NCI-H2107 treated with DMSO at 0.1 percent for 48 hours (cell line): Measurements from ENCODE around the gene ARMC9.
"Not testable (repeated sequence)": the region's sequence is repeated elsewhere in the genome, so short reads cannot be mapped to it uniquely, and the experiment has no call there.

Experiments
- DNase-seq: peaks from one replicate; lab custom pipeline; 2025; ENCODE audit not compliant: unreplicated experiment; lab: John Stamatoyannopoulos, UW

The ARMC9 gene

DNA sequence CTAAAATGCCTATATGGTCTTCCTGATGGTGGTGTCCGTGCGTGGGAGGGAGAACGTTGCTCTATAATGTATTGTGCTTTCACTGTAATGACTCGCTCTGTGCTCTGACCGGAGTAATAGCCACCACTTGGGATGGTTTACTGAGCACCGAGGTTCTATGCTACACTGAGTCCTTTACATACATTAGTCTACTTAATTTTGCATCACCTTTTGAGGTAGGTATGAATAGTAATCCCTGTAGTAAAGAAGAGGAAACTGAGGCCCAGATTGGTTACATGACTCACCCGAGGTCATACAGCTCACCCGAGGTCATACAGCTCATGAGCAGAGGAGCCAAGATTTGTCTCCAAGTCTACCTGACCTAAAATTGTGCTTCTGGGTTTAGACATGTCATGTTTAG is 79.5 kb downstream of the ARMC9 start:
- DNase-seq, result no peak

DNA sequence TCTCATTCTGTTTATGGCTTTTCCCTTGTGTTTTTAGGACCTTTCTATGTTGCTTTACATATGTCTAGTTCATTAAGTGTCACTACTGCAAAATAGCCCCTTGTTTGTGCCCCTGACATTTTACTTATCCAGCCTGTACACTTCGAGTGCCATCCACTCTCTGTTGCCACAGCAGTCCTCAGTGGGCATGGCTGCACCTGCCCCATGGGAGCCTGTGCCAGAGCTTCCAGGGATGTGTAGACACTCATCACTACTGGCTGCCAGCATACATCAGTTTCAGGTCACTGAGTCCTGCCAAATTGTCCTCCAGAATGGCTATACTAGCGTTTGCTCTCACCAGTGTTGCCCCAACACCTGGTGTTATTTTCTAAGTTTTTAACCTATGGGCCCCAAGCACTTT is 80.4 kb downstream of the ARMC9 start:
- DNase-seq, result no peak

DNA sequence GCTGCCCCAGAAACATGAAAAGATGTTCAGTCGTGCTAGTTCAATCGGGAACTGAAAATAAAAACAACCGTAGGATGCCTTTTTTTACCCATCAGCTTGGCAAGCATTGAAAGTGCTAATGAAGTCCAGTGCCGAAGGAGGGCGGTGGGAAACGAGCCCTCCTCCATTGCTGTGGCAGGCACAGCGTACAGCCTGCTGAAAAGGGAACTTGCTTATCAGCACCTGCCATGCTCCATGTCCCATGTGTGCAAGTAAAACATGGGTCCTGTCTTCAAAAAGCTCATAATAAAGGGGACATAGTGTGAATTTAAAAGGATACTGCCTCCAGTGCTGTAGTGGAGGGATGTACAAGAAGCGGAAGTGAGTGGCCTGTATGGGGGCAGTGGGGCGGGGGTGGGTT is 82.4 kb downstream of the ARMC9 start:
- DNase-seq, result no peak

DNA sequence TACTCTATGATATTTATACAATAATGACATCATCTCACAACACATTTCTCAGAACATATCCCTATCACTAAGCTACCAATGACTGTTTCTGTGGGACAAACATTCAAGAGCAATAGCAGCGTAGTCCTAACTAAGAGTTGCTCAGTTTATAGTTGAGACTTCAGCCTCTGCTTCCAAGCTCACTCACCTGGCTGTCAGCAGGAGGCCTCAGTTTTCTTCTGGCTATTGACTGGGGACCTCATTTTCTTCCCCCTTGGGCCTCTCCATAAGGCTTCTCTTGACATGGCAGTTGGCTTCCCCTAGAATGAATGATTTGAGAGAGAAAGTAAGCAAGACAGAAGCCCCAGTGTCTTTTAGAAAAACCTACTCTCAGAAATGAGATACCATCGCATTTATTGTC is 85.9 kb downstream of the ARMC9 start:
- no peak for DNase-seq

GRCh38 chr2:231286964-231287363 is 88.5 kb downstream of the ARMC9 start:
- no peak for DNase-seq

DNA sequence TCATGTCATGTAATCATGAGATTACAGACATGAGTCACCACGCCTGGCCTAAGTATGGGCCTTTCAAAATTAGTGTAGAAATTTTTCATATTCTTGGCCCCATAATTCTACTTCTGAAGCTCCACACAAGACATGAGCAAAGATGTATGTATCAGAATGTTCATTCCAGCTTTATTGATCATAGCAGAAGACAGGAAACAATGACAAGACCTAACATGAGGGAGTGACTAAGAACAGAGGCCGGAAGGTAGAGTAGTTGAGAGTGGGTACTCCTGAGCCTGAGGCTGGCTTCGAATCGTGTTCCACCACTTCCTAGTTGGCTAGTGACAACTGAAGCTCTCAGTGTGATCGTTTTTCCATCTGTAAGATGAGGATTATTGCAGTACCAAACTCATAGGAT is 89.3 kb downstream of the ARMC9 start:
- DNase-seq, result no peak

DNA sequence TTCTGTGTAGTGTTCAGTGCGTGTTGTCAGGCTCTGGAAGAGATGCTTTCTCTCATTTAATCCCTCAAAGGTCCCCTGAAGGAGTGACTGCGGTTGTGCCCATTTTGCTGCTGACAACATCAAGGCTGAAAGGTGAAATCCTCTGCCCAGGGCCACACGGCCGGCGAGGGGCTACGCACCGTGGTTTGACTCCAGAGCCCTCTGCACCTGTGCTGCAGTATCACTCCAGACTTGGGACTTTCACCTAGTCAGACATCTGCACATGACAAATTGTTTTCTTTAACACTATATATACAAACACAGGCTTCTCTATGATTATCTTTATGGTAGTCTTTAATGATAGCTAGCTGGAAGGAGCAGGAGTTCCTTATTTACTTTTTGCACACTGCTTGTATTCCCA is 90.2 kb downstream of the ARMC9 start:
- DNase-seq, result no peak

GRCh38 chr2:231290321-231291015 is 92.0 kb downstream of the ARMC9 start:
- no peak for DNase-seq

DNA sequence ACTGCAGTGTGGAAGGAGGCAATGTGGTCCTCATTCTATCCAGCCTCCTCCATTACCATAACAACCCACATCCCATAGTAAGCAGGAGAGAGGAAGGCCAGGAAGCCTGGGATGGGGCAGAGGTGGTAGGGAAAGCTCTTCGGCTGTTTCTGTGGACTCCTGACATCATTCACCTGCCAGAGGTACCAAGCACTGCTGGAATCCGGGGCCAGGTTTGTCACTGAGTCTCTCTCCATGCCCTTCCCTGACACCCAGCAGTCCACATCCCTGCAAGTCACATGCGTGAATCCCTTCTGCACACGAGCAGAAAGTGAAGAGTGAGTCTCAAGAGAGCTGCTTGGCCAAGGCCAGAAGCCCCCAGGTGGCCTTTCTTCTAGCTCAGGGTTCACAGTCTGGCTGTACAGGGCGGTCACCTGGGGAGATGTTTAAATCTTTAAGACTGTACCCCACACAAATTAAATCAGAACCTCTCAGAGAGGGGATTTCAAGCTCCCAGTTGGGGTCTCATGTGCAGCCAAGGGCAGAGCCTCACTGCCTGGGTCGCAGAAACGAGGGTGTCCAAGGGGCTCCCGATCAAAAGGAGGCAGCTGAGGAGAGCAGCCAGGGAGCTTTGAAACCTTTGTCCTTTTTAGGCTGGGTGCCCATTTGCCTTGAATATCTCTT is 94.2 kb downstream of the ARMC9 start:
- DNase-seq, result no peak

GRCh38 chr2:231293163-231293562 is 94.7 kb downstream of the ARMC9 start:
- DNase-seq, result no peak

GRCh38 chr2:231294116-231294515 is 95.7 kb downstream of the ARMC9 start:
- no peak for DNase-seq

DNA sequence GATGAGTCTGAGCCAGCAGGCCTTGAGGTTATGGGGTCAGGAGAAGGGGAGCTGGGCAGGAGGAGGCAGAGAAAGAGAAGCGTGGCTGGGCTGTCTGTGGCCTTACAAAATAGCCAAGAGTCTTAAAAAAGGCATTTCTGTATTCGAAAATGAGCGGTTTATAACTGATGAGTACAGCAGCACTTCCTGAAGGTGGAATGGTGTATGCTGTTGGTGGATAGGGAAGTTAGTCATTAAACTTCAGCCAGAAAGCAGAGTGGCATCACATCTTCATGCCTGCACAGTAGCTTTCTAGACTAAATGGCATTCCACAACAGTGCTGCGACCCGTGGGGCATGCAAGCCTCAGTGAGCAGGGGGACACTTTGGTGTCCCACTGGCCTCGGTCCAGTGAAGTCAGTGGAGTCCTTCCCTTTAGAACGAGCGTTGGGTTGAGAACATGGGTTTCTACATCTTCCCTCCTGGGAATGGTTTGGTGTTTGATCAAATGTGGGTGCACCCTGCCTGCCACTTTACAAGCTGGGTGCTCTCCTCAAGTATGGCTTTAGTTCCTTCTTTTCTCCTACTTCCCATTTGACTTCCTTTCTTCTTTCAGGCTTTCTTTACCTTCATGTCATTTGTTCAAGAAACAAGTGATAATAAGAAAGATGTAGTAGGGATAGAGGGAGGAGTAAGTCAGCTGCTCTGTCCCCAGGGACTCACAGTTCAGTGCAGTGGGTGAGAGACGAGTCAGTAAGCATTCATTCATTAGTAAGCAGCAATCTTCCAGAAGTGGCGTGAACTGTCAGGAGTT is 96.3 kb downstream of the ARMC9 start:
- no peak for DNase-seq

DNA sequence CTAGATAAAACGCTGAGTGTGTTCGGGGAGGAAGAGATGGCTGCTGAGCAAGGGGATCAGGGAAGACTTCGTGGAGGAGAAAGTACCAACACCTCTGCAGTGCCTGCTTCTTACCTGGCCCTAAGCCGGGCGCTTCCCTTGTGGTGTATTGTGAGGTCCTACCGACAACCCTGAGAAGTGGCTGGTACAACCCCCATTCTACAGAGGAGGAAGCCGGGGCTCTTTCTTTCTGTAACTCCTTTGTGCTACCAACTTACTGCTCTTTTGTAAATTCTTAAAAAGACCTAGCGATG is 96.9 kb downstream of the ARMC9 start:
- no peak for DNase-seq

DNA sequence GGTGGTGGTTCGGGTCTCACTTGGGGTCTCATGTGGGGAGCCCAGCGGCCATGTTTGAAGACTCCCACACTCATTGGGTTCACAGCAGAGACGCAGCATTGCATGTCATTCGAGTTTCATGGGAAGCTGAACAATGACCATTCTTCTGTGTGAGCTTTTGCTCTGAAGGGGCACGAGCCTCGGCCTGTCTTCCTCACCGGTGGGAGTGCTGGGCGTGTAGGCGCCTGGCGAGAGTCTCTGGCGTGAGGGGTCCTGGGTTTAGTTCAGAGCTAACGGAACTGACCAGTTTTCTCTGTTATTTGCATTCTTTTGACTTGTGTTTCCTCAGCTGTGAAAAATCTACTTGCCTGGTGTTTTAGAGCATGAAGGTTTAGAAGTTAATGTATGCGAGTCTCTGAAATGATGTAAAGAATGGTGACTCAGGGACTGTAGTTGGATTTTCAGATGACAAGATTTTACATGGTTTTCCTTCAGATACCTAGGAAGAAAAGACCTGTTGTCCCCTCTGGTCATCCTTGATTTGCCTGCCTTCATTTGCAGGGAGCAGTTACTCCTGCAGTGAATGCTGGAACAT is 98.1 kb downstream of the ARMC9 start:
- DNase-seq, result no peak

DNA sequence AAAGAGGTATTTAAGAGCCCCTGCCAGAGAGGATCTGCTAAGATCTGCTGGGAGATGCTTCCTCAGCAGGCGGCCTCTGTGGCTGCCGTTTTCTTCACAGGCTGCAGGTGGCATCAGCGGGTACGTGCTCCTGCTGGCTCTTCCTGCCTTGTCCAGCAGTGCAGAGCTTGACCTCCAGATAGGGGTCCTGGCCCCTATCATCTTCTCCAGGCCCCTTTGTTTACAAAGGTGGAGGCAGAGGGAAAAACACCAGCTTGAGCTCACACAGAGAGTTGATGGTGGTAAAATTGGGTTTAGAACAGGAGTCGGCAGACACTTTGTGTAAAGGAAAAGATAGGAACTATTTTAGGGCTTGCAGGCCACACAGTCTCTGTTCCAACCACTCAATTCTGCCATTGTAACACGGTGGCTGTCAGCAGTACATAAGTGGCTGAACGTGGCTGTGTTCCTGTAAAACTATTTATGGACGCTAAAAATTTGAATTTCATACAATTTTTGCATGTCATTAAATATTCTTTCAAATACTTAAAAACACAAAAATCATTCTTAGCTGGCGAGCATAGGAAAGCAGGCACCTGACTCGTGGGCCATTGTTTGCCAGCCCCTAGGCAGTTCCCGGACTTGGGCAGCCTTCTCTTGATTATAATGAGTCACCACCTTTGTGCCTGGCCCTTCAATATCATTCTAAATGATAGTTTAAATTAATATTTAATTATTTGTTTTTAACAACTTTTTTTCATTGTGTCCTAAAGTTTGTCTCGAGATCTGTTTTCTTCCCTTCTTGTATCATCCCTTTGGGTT is 98.9 kb downstream of the ARMC9 start:
- DNase-seq, result no peak

- no peak for DNase-seq
Observed at GRCh38 chr2:231298091-231298490, 99.7 kb downstream of the ARMC9 start.

GRCh38 chr2:231299267-231299666 is 100.8 kb downstream of the ARMC9 start:
- DNase-seq, result no peak

GRCh38 chr2:231300020-231300721 is 101.7 kb downstream of the ARMC9 start:
- DNase-seq, result no peak

DNA sequence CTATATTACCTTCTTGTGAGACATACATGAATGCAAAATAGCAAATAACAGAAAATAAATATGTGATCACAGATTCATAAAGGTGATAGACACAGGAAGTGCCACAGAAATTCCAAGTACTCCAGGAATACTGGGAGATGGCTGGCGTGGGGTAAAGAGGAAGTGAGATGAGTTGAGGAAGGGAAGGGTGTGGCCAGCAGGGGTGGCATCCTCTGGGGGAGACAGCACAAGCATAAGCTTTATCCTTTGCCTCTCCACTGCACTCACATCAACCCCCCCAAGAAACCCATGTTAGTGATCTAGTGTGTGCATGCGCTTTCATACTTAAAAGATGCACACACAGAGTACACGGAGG is 102.3 kb downstream of the ARMC9 start:
- no peak for DNase-seq

GRCh38 chr2:231304259-231304658 is 105.8 kb downstream of the ARMC9 start:
- not testable (repeated sequence) for DNase-seq

DNA sequence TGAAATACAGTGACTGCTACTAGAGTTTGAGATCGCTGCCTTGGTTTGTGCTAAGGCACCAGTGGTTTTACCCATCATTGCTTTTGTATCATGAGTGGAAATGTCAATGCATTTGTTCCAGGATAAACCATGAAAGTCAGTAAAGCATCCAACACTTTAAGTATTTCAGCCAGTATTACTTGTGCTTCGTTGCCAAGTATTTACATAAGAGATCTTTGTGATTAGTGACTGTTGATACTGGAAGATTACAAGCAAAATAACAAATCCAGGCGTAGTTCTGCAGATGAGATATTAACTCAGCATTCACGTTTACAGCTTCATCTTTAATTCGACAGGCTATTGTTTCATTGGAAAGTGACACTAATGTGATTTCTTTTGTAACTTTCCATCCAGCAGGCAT is 106.8 kb downstream of the ARMC9 start:
- DNase-seq, result no peak
